ENCODE results near the gene PGM5.

PGM5 gene

GRCh38 chr9:68454579-68455334 is 98.3 kb downstream of the PGM5 start:
- Histone ChIP-seq H3F3A (ENCODE audit: insufficient read depth, low read length) (no peaks in the 10 kb centered on the region), H3K27me3 (ENCODE audit: insufficient read depth, low read length) (no peaks in the 10 kb centered on the region), H3K79me2 (ENCODE audit: insufficient read depth, low read length) (no peaks in the 10 kb centered on the region), H4K20me1 (ENCODE audit: insufficient read depth, low read length) (no peaks in the 10 kb centered on the region), H3K36me3 (ENCODE audit: insufficient read depth, low read length) (no peaks in the 10 kb centered on the region), H3K9ac (ENCODE audit: low read length) (no peak overlapping the region), H3K9me3 (ENCODE audit: low read length) (no peaks in the 10 kb centered on the region), H3K9me2 (ENCODE audit: low read depth, low read length) (no peaks in the 10 kb centered on the region), H3K27ac (ENCODE audit: low read depth, low read length, poor library complexity, severe bottlenecking) (no peak overlapping the region), H2AFZ (ENCODE audit: low read length) (no peak overlapping the region), H3K4me2 (ENCODE audit: low read length) (no peak overlapping the region), H3K4me3 (ENCODE audit: low read depth, low read length, poor library complexity, severe bottlenecking) (no peak overlapping the region), H3K4me1 (ENCODE audit: insufficient read depth, low read length, severe bottlenecking) (no peaks in the 10 kb centered on the region)
- TF ChIP-seq CTCF (IDR thresholded peaks at IDR 0.05; ENCODE audit: low read length) (no peak), EZH2 (IDR thresholded peaks at IDR 0.05; ENCODE audit: borderline replicate concordance, low read length) (no peak)

DNA sequence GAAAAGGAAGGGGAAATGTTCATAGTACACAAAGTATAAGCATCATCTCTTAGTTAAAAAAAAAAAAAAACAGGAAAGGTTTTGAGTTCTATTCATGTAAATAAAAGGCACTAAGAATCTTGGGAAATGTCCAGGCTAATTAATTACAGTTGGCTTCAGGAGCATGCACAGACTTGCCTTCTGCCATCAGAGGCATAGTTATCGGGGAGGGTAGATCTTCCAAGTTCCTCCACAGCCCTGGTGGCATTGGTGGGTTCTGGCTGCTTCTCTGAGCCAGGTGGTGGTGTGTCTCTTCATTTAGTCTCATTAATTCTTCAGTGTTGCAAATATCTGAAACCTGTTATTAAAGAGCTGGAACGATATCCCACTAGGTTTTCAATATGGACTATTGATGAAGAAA is 99.0 kb downstream of the PGM5 start:
- no peak overlapping the region for H3K9ac ChIP-seq (ENCODE audit: low read length)
- H3K79me2 ChIP-seq (ENCODE audit: insufficient read depth, low read length) = no peaks in the 10 kb centered on the region
- no peaks in the 10 kb centered on the region for H3K9me2 ChIP-seq (ENCODE audit: low read depth, low read length)
- no peak overlapping the region for H3K4me2 ChIP-seq (ENCODE audit: low read length)
- no peaks in the 10 kb centered on the region for H3K4me1 ChIP-seq (ENCODE audit: insufficient read depth, low read length, severe bottlenecking)
- H3F3A ChIP-seq (ENCODE audit: insufficient read depth, low read length) = no peaks in the 10 kb centered on the region
- no peak overlapping the region for H2AFZ ChIP-seq (ENCODE audit: low read length)
- no peaks in the 10 kb centered on the region for H3K9me3 ChIP-seq (ENCODE audit: low read length)
- no peak overlapping the region for H3K4me3 ChIP-seq (ENCODE audit: low read depth, low read length, poor library complexity, severe bottlenecking)
- H3K36me3 ChIP-seq (ENCODE audit: insufficient read depth, low read length) = no peaks in the 10 kb centered on the region
- no peak overlapping the region for H3K27ac ChIP-seq (ENCODE audit: low read depth, low read length, poor library complexity, severe bottlenecking)
- H4K20me1 ChIP-seq (ENCODE audit: insufficient read depth, low read length) = no peaks in the 10 kb centered on the region
- no peaks in the 10 kb centered on the region for H3K27me3 ChIP-seq (ENCODE audit: insufficient read depth, low read length)
- TF ChIP-seq CTCF (IDR thresholded peaks at IDR 0.05; ENCODE audit: low read length) (no peak), EZH2 (IDR thresholded peaks at IDR 0.05; ENCODE audit: borderline replicate concordance, low read length) (no peak)

DNA sequence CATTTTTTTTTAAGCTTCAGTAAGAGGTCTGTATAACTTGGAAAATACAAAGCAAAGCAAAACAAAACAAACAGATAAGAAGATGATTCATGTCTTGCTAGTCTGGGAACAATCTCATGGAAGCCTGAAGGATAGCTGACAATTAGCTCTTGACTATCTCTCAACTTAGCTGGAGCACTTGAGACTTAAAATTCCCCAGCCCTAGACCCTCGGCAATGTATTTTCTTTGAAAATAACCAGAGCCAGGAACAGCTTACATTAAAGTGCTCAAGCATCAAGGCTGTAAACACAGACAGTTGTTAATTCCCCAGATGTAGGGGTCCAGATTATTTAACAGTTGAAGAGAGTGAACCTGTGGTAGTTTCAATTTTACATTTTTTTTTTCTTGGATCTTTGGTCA is 101.4 kb downstream of the PGM5 start:
- H3K9me3 ChIP-seq (ENCODE audit: low read length) = no peaks in the 10 kb centered on the region
- H3K9me2 ChIP-seq (ENCODE audit: low read depth, low read length) = no peaks in the 10 kb centered on the region
- H2AFZ ChIP-seq (ENCODE audit: low read length) = no peak overlapping the region
- no peaks in the 10 kb centered on the region for H3F3A ChIP-seq (ENCODE audit: insufficient read depth, low read length)
- no peak overlapping the region for H3K4me2 ChIP-seq (ENCODE audit: low read length)
- no peak overlapping the region for H3K9ac ChIP-seq (ENCODE audit: low read length)
- no peaks in the 10 kb centered on the region for H3K36me3 ChIP-seq (ENCODE audit: insufficient read depth, low read length)
- H3K4me3 ChIP-seq (ENCODE audit: low read depth, low read length, poor library complexity, severe bottlenecking) = no peak overlapping the region
- no peak for TF ChIP-seq CTCF (IDR thresholded peaks at IDR 0.05; ENCODE audit: low read length)
- no peak for TF ChIP-seq EZH2 (IDR thresholded peaks at IDR 0.05; ENCODE audit: borderline replicate concordance, low read length)
- no peaks in the 10 kb centered on the region for H3K27me3 ChIP-seq (ENCODE audit: insufficient read depth, low read length)
- no peaks in the 10 kb centered on the region for H4K20me1 ChIP-seq (ENCODE audit: insufficient read depth, low read length)
- no peaks in the 10 kb centered on the region for H3K4me1 ChIP-seq (ENCODE audit: insufficient read depth, low read length, severe bottlenecking)
- no peak overlapping the region for H3K27ac ChIP-seq (ENCODE audit: low read depth, low read length, poor library complexity, severe bottlenecking)
- no peaks in the 10 kb centered on the region for H3K79me2 ChIP-seq (ENCODE audit: insufficient read depth, low read length)
